Thyroid gland (tissue), 4 donors: Measurements from ENCODE around the gene DDX18.

Source experiments
- POLR2A ChIP-seq, 2 donors: fragments of 450-650 bp; IDR thresholded peaks; one replicate each; pipeline ENCODE4 v1.6.1; 2017; ENCODE audit warnings: antibody characterized with exemption in 2 of 2, mild to moderate bottlenecking in 2 of 2, moderate library complexity in 1 of 2
- TF ChIP-seq, protein P1 (sequence below), 6 experiments: fragments of 200-600 bp in 3 of 6; fragments of 450-650 bp in 3 of 6; sonication (generic) in 3 of 6; IDR thresholded peaks; one replicate each; pipeline ENCODE4 v1.5.1; 2016 to 2019; ENCODE audit warnings: antibody characterized with exemption in 6 of 6, mild to moderate bottlenecking in 2 of 6, inconsistent platforms in 1 of 6, moderate library complexity in 1 of 6

DNA sequence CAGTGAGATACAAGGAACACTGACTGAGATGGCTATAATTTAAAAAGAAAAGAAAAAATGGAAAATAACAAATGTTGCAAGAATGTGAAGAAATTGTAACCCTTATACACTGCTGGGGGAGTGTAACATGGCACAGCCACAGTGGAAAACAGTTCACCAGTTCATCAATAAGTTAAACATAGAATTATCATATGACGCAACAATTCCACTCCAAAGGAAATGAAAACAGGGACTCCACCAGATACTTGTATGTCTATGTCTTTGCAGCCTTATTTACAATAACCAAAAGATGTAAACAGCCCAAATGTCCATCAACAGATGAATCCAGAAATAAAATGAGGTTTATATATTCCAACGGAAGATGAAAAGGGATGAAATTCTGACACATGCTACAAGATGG, 30.8 kb downstream of the DDX18 start:
- TF ChIP-seq, protein P1, sequence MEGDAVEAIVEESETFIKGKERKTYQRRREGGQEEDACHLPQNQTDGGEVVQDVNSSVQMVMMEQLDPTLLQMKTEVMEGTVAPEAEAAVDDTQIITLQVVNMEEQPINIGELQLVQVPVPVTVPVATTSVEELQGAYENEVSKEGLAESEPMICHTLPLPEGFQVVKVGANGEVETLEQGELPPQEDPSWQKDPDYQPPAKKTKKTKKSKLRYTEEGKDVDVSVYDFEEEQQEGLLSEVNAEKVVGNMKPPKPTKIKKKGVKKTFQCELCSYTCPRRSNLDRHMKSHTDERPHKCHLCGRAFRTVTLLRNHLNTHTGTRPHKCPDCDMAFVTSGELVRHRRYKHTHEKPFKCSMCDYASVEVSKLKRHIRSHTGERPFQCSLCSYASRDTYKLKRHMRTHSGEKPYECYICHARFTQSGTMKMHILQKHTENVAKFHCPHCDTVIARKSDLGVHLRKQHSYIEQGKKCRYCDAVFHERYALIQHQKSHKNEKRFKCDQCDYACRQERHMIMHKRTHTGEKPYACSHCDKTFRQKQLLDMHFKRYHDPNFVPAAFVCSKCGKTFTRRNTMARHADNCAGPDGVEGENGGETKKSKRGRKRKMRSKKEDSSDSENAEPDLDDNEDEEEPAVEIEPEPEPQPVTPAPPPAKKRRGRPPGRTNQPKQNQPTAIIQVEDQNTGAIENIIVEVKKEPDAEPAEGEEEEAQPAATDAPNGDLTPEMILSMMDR (IDR thresholded peaks at IDR 0.05), result no peak
- no peak for TF ChIP-seq POLR2A (IDR thresholded peaks at IDR 0.05)
